HCT116 (cell line): Measurements from ENCODE around the gene TRPT1. TPM values are rescaled to one million over a fixed set of nuclear protein-coding genes. Genes with fewer than 3 reads are reported as not detected.
A peak's percentile ranks its signal among the peaks of the same experiment; 100 is the strongest.

Experiments used
- ATAC-seq: fragments of 200-7000 bp; cut with Tn5 transposase; 2 replicates; pipeline ENCODE4 v1.9.1; 2020; ENCODE audit warnings: mild to moderate bottlenecking, moderate library complexity
- BruUV-seq: library from RNA; stranded (reverse); fragments of 400-500 nt; replicated peaks from 2 replicates; lab custom pipeline; 2021; lab: Mats Ljungman, UMichigan
- CTCF ChIA-PET: fragments of 300-600 bp; sonication (Branson Sonifier 250); formaldehyde crosslinking; loops from one replicate; lab custom pipeline; 2021; ENCODE audit warnings: antibody characterized with exemption; lab: Charles Lee
- POLR2A ChIA-PET: fragments of 300-600, 350-600 bp; sonication (Branson Sonifier 250); formaldehyde crosslinking; loops from one replicate; lab custom pipeline; 2021; ENCODE audit warnings: antibody characterized with exemption; lab: Charles Lee
- RAD21 ChIA-PET, 2 experiments: fragments of 300-600 bp; sonication (Branson Sonifier 250); formaldehyde crosslinking; loops; one replicate each; lab custom pipeline; 2023; ENCODE audit warnings: low total read pairs in 2 of 2; ENCODE audit not compliant: uncharacterized antibody in 2 of 2, unreplicated experiment in 2 of 2, low non-redundant PET in 1 of 2; lab: Charles Lee
- DNase-seq: peaks from one replicate; pipeline ENCODE4 v3.0.0-alpha.2; 2010; ENCODE audit warnings: low read depth, low spot score
- H2AFZ ChIP-seq: fragments of 200-600 bp; shearing (Covaris generic), sonication (generic); 2 replicates; pipeline ENCODE4 v1.6.1; 2017; ENCODE audit warnings: low read depth, mixed run types, mixed read lengths, antibody characterized with exemption, low read length; ENCODE audit not compliant: poor library complexity, severe bottlenecking
- H3K27ac ChIP-seq: 2 replicates; pipeline ENCODE4 v1.5.1; 2012; ENCODE audit warnings: low read depth, low read length
- H3K27me3 ChIP-seq: fragments of 200-600 bp; sonication (generic); 2 replicates; pipeline ENCODE4 v1.6.1; 2016; ENCODE audit warnings: mixed run types, low read length, mixed read lengths; ENCODE audit not compliant: insufficient read depth
- H3K36me3 ChIP-seq, 2 experiments: fragments of 200-500 bp in 1 of 2; fragments of 200-600 bp in 1 of 2; sonication (Bioruptor generic) in 1 of 2; sonication (generic) in 1 of 2; 2 replicates each; pipeline versions ENCODE4 v1.5.1 to v1.6.1; 2014 to 2016; ENCODE audit warnings: low read length in 2 of 2, inconsistent platforms in 1 of 2, mixed read lengths in 1 of 2, mixed run types in 1 of 2; ENCODE audit not compliant: insufficient read depth in 2 of 2, control insufficient read depth in 1 of 2
- H3K4me1 ChIP-seq, 2 experiments: fragments of 200-600 bp in 1 of 2; sonication (generic) in 1 of 2; 2 replicates each; pipeline versions ENCODE4 v1.5.1 to v1.6.1; 2012 to 2017; ENCODE audit warnings: low read length in 2 of 2, inconsistent platforms in 1 of 2, mild to moderate bottlenecking in 1 of 2, mixed read lengths in 1 of 2, mixed run types in 1 of 2, moderate library complexity in 1 of 2; ENCODE audit not compliant: insufficient read depth in 2 of 2, control insufficient read depth in 1 of 2
- H3K4me2 ChIP-seq: fragments of 200-600 bp; sonication (generic); 2 replicates; pipeline ENCODE4 v1.6.1; 2017; ENCODE audit warnings: mixed run types, low read length, mixed read lengths
- H3K4me3 ChIP-seq, 2 experiments: fragments of 200-600 bp in 1 of 2; sonication (generic) in 1 of 2; replicated peaks in 1 of 2; 2 replicates each; pipeline ENCODE4 v1.5.1; 2011 to 2016; ENCODE audit warnings: low read length in 2 of 2, control low read depth in 1 of 2, low read depth in 1 of 2, mild to moderate bottlenecking in 1 of 2, mixed read lengths in 1 of 2, mixed run types in 1 of 2
- H3K79me2 ChIP-seq: fragments of 200-600 bp; sonication (generic); 2 replicates; pipeline ENCODE4 v1.6.1; 2017; ENCODE audit warnings: mild to moderate bottlenecking, mixed run types, low read length, moderate library complexity, mixed read lengths; ENCODE audit not compliant: insufficient read depth
- H3K9ac ChIP-seq: fragments of 200-600 bp; sonication (generic); 2 replicates; pipeline ENCODE4 v1.6.1; 2016; ENCODE audit warnings: low read length, mixed read lengths
- H3K9me2 ChIP-seq: fragments of 200-600 bp; sonication (generic), shearing (Covaris generic); 2 replicates; pipeline ENCODE4 v1.6.1; 2017; ENCODE audit warnings: mixed run types, mild to moderate bottlenecking, moderate library complexity; ENCODE audit not compliant: insufficient read depth
- H3K9me3 ChIP-seq, 2 experiments: fragments of 200-500 bp in 1 of 2; fragments of 200-600 bp in 1 of 2; sonication (Bioruptor generic) in 1 of 2; sonication (generic) in 1 of 2; 2 replicates each; pipeline ENCODE4 v1.6.1; 2014 to 2017; ENCODE audit warnings: low read length in 2 of 2, mixed read lengths in 2 of 2, inconsistent platforms in 1 of 2, low read depth in 1 of 2, mild to moderate bottlenecking in 1 of 2, mixed run types in 1 of 2, moderate library complexity in 1 of 2; ENCODE audit not compliant: control insufficient read depth in 1 of 2, insufficient read depth in 1 of 2
- H4K20me1 ChIP-seq: fragments of 200-600 bp; sonication (generic), shearing (Covaris generic); 2 replicates; pipeline ENCODE4 v1.6.1; 2017; ENCODE audit warnings: mixed run types, mild to moderate bottlenecking, moderate library complexity; ENCODE audit not compliant: insufficient read depth
- CTCF ChIP-seq, 3 experiments: fragments of 200-600 bp in 1 of 3; sonication (generic) in 1 of 3; IDR thresholded peaks in 2 of 3; conservative IDR thresholded peaks in 1 of 3; 2 replicates each; pipeline ENCODE4 v1.5.1; 2012 to 2017; ENCODE audit warnings: low read depth in 2 of 3, low read length in 2 of 3, antibody characterized with exemption in 1 of 3, borderline replicate concordance in 1 of 3, control low read depth in 1 of 3, mild to moderate bottlenecking in 1 of 3, mixed read lengths in 1 of 3, mixed run types in 1 of 3, moderate library complexity in 1 of 3; ENCODE audit not compliant: insufficient read depth in 1 of 3
- EZH2 ChIP-seq: fragments of 200-600 bp; sonication (generic); IDR thresholded peaks from 2 replicates; pipeline ENCODE4 v1.6.1; 2017; ENCODE audit warnings: antibody characterized with exemption, mixed run types
- POLR2AphosphoS5 ChIP-seq: IDR thresholded peaks from 2 replicates; pipeline ENCODE4 v1.6.1; 2011; ENCODE audit warnings: mild to moderate bottlenecking, low read depth, low read length, moderate library complexity
- RAD21 ChIP-seq: IDR thresholded peaks from 2 replicates; pipeline ENCODE4 v1.6.1; 2012; ENCODE audit warnings: low read depth, mild to moderate bottlenecking
- SRF ChIP-seq: IDR thresholded peaks from 2 replicates; pipeline ENCODE4 v1.6.1; 2012; ENCODE audit warnings: low read depth
- ZFX ChIP-seq: fragments of 450-650 bp; IDR thresholded peaks from 2 replicates; pipeline ENCODE4 v1.6.1; 2017
- intact Hi-C: fragments of 100-400 bp; cut with micrococcal nuclease; formaldehyde crosslinking; loops from 2 replicates; pipeline ENCODE4 v1.10.0; 2022
- total RNA-seq: library from RNA; stranded (reverse); gene quantifications from one replicate; pipeline ENCODE4 v1.2.1, GENCODE V29; 2021; ENCODE audit not compliant: unreplicated experiment

Gene TRPT1
- total RNA-seq, 1 experiment from 2014 or later = 43.2 TPM

- Histone ChIP-seq H3K79me2 (peaks cover 34% of the 10 kb centered on the region; the same call in 1 of the 2 replicates), H2AFZ (no peak overlapping the region), H3K4me1 (peaks cover 0 to 8% of the 10 kb centered on the region in 2 experiments; a peak in 1 of 4 replicates), H3K9me2 (no peaks in the 10 kb centered on the region), H3K4me2 (no peak overlapping the region), H3K36me3 (peaks cover 47 to 53% of the 10 kb centered on the region in 2 experiments), H3K4me3 (no peak overlapping the region), H3K9ac (no peak overlapping the region), H4K20me1 (no peaks in the 10 kb centered on the region), H3K27ac (no peak overlapping the region), H3K9me3 (no peaks in the 10 kb centered on the region), H3K27me3 (no peaks in the 10 kb centered on the region)
- POLR2A ChIA-PET = interaction anchor here (0.7 to 2.2 kb wide), 8 partner anchors 19 to 150 kb away, joined by 3 to 10 read pairs (median 3); partner anchors contain the start of gene STIP1
- BruUV-seq = no TSS peak
- ATAC-seq (peak; percentile 80), DNase-seq (peak; percentile 88)
- intact Hi-C loops = loop anchor here (1.0 to 2.0 kb wide), 3 partner anchors 66 to 151 kb away; no protein-coding TSS in a partner anchor
- RAD21 ChIA-PET = interaction anchor here (0.7 to 1.6 kb wide), 10 partner anchors 19 to 151 kb away, joined by 3 to 7 read pairs (median 4); partner anchors contain the start of genes ESRRA (in 1 of the 2), PLCB3 (in 1 of the 2) and STIP1 (in 1 of the 2)
- TF ChIP-seq ZFX = no peak
- peak; percentile 94 for TF ChIP-seq RAD21
- TF ChIP-seq SRF = 0 out of 2 replicates have a peak, but pooled peaks have one; percentile 5
- TF ChIP-seq CTCF (IDR thresholded peaks at IDR 0.05 in 2 of 3, conservative IDR thresholded peaks at IDR 0.05 in 1 of 3; ENCODE audit: borderline replicate concordance in 1 of 3, insufficient read depth in 1 of 3, low read depth in 2 of 3, low read length in 2 of 3) = peak; percentile 75 to 90 (median 87)
- TF ChIP-seq EZH2 = no peak
- peak; percentile 54 for TF ChIP-seq POLR2AphosphoS5
- CTCF ChIA-PET = interaction anchor here (0.6 to 4.6 kb wide), 18 partner anchors 10 to 484 kb away, joined by 3 to 80 read pairs (median 6); partner anchors contain the start of genes CATSPERZ, ESRRA, FKBP2 and NUDT22
Measured at GRCh38 chr11:64204464-64204989, 21.5 kb downstream of the TRPT1 start.
